GM18520 (cell line): ENCODE results near the gene PPP6R3.
"Not testable (repeated sequence)": the region's sequence is repeated elsewhere in the genome, so short reads cannot be mapped to it uniquely, and the experiment has no call there.

ENCODE experiments used
- ATAC-seq: cut with Tn5 transposase; IDR thresholded peaks from one replicate; pipeline ENCODE4 v1.9.1; 2021; ENCODE audit not compliant: unreplicated experiment

The PPP6R3 gene

GRCh38 chr11:68524213-68524612 lies 63.7 kb downstream of the PPP6R3 start:
- ATAC-seq = no peak

- ATAC-seq = no peak
Observed at GRCh38 chr11:68524681-68525080, 64.1 kb downstream of the PPP6R3 start.

- ATAC-seq = no peak
Observed at GRCh38 chr11:68525336-68525735, 64.8 kb downstream of the PPP6R3 start.

DNA sequence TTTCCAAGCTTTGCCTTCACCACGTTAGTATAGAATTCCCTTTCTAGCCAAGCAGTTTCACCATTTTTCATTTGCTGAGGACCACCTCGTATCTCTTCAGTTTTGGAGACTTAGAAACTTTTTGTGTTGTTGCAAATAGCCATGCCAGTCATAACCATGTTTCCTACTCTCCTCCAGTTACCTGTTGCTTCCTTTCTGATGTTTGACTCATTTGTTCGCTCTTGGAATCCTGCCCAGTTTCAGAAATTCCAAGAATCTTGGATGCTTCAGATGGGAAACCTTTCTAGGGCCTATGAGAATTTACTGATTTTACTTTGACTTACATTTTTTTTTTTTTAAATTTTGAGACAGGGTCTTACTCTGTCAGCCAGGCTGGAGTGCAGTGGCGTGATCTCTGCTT lies 65.4 kb downstream of the PPP6R3 start:
- ATAC-seq = no peak

DNA sequence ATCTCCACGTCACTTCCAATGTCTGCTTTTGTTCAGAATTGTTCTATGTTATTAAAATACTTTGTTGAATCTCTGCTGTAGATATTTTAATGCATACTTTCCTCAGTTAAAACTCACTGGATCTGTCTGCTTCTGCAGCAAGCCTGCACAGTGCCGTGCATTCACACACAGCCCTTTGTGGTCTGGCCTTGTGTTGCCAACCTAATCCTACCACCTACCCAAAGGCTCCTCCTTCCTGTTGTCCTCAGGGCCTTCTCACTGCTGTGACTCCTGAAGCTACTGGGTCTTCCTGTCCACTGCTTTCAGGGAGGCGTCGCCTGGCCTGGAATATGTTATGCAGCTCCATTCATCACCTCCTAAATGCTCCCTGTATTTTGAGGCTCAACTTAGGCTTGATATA lies 67.0 kb downstream of the PPP6R3 start:
- ATAC-seq = no peak

DNA sequence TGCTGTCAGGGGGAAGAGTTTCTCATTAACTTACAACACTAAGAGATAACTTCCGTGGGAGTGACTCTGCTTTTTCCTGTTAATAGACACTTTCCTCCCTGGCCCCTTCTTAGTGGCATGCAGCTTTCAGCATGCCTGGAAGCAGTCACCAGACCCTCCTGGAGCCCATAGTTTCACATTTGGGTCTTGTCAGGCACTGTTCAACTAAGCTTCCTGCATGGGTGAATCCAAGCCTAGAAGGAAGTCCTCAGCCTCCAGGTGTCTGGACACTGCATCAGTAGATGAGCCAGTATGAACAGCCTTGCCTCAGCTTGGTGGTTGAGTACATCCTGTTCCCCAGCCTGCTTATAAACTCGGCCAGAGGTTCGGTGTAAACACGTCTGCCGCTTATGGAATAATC lies 68.1 kb downstream of the PPP6R3 start:
- no peak for ATAC-seq

GRCh38 chr11:68531129-68531693 lies 70.7 kb downstream of the PPP6R3 start:
- ATAC-seq = no peak

GRCh38 chr11:68532727-68533369 lies 72.3 kb downstream of the PPP6R3 start:
- ATAC-seq = no peak

GRCh38 chr11:68533945-68534344 lies 73.4 kb downstream of the PPP6R3 start:
- ATAC-seq = no peak

GRCh38 chr11:68535098-68535497 lies 74.5 kb downstream of the PPP6R3 start:
- ATAC-seq = no peak

- ATAC-seq = no peak
Observed at GRCh38 chr11:68536706-68537105, 76.2 kb downstream of the PPP6R3 start.

- no peak for ATAC-seq
Observed at GRCh38 chr11:68538025-68538424, 77.5 kb downstream of the PPP6R3 start.

DNA sequence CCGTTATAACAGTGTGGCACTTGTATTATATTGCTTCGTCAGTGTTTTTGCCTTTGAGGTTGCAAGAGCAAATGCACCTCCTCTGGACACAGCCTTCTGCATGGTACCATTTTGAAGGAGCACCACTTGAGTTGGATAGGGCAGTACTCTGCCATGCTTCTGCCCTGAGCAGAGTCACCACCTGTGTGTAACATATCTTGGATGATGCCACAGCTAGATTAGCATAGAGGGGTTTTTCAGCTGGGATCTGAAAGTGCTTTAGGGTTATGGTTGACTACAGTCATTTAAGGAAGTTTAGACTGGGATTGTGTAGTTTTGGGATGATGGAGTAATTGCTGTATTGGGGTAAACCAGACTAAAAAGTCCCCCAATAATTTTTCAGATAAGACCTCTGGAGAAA lies 78.8 kb downstream of the PPP6R3 start:
- ATAC-seq = no peak

GRCh38 chr11:68540504-68540903 lies 80.0 kb downstream of the PPP6R3 start:
- not testable (repeated sequence) for ATAC-seq

GRCh38 chr11:68541116-68541515 lies 80.6 kb downstream of the PPP6R3 start:
- no peak for ATAC-seq

DNA sequence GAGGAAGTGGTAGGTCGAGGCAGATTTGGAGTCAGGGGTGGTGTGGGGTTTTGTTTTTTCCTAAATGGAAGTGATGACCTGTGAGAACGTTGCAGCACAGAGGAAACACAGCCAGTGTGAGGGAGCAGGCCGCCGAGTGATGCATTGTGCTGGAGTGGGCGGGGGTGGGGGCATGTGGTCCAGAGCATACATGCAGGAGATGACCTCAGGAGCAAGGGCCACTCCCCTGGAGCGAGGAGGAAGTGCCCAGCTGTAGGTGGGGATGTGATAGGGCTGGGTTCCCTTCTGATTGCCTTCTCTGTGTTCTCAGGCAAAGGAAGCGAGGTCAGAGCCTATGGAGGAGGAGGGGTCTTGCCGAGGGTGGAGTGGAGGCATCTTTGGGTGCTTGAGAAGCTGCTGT lies 81.4 kb downstream of the PPP6R3 start:
- no peak for ATAC-seq

- no peak for ATAC-seq
Observed at GRCh38 chr11:68542617-68543016, 82.1 kb downstream of the PPP6R3 start.

DNA sequence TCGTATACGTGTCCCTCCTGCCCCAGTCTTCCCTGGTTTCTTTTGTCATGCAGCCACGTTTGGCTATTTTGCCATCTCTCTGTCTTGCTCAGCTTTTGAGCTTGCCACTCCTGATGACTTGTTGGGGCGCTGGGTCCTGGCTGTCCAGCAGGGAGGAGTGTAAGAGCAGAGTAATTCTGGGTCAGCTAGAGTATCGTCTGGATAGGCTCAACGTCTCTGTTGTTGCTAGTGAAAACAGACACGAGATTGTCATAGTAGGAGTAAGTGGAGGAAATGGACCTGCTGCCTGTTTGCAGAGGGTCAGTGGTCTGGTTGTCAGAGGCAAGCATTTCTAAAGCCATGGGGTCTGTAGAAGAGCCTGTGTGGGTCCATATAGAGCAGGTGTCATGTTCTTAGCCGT lies 83.0 kb downstream of the PPP6R3 start:
- ATAC-seq = no peak

- no peak for ATAC-seq
Observed at GRCh38 chr11:68545347-68545746, 84.8 kb downstream of the PPP6R3 start.

- ATAC-seq = no peak
Observed at GRCh38 chr11:68545796-68546195, 85.2 kb downstream of the PPP6R3 start.

DNA sequence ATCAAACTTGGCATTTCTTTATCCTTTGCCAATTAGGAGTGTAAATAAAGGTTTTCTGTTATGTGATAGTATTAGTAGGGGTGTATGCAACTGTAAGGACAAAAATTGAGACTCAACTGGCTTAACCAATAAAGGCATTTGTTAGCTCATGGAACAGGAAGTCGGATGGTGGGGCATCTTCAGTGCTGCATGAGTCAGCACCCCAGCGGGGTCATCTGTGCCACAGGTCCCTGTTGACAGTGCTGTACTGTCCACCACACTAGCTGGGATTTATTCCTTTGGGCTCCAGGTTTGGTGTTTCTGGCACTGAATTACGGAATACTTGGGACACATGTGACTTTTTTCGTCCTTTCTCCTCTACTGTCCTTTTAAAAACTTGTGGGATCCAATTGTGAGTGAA lies 86.0 kb downstream of the PPP6R3 start:
- ATAC-seq = no peak

DNA sequence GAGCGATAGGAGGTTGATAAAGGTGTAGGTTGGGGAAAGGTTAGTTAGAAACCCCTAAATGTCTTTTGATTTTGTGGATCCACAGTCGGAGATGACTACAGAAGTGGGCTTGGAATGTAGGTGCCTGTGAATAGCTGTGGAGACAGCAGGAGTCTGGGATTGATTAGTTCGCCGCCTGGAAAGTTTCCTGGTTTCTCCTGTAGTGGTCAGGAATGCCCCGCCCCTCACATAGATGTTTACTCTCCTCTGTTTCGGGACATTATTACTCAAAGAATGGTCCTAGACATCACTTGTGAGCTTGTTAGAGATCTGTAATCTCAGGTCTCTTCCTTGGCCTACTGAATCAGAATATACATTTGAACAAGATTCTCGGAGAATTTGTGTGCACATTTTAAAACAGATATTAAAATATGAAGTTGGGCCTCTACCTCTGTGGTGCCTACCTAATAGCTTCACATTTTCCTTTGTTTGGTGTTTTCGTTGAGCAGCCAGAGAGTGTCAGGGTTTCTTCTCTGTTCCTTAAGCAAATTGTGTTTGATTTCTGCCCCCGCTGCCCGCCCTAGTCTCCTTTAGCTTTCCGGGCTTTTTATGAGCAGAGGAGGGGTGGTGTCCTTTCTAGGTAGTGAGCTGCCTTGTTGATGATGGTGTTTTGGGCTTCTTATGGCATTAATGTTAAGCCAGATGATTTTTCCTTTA lies 89.4 kb downstream of the PPP6R3 start:
- ATAC-seq = no peak

- ATAC-seq = no peak
Observed at GRCh38 chr11:68550485-68550817, 89.9 kb downstream of the PPP6R3 start.
